Measurements from ENCODE around the gene CAMK1G. TPM values are rescaled to one million over a fixed set of nuclear protein-coding genes. Genes with fewer than 3 reads are reported as not detected.

Gene CAMK1G
- total and polyA plus RNA-seq, 2 of the 4 experiments (the other 2 are of a cell fraction) = 0.72 to 1.8 TPM

GRCh38 chr1:209611771-209612570 lies 28.5 kb downstream of the CAMK1G start:
- Histone ChIP-seq H2BK5ac (ENCODE audit: low read depth, low read length, poor library complexity, severe bottlenecking) (no peak overlapping the region), H3K4ac (ENCODE audit: low read depth, low read length) (no peak overlapping the region), H3K36me3 (ENCODE audit: control insufficient read depth, insufficient read depth, low read length) (no peaks in the 10 kb centered on the region), H3K27ac (ENCODE audit: insufficient read depth, low read length) (no peak overlapping the region), H2BK120ac (ENCODE audit: low read depth, low read length) (no peak overlapping the region), H3K4me2 (ENCODE audit: low read depth, low read length) (no peak overlapping the region), H2AFZ (replicated peaks; ENCODE audit: low read length, poor library complexity) (no peak overlapping the region), H2AK9ac (replicated peaks; ENCODE audit: low read depth, low read length, poor library complexity) (no peak overlapping the region), H3K9me3 (ENCODE audit: control insufficient read depth, insufficient read depth, low read length) (no peaks in the 10 kb centered on the region), H2BK15ac (ENCODE audit: low read depth, low read length) (no peak overlapping the region), H3K27me3 (ENCODE audit: control insufficient read depth, insufficient read depth, low read length) (no peaks in the 10 kb centered on the region), H3K23ac (ENCODE audit: low read depth, low read length) (no peak overlapping the region), H3K4me3 (ENCODE audit: insufficient read depth, low read depth, low read length) (no peak overlapping the region), H3K56ac (ENCODE audit: extremely low read depth, insufficient read depth, low read length) (no peak overlapping the region), H4K91ac (ENCODE audit: insufficient read depth, low read depth, low read length) (no peak overlapping the region), H3K9ac (ENCODE audit: low read depth, low read length) (no peak overlapping the region), H4K5ac (ENCODE audit: low read depth, low read length) (no peak overlapping the region), H3K18ac (ENCODE audit: low read depth, low read length) (no peak overlapping the region), H3K14ac (replicated peaks; ENCODE audit: low read depth, low read length) (no peak overlapping the region), H4K8ac (ENCODE audit: low read depth in 2 of 2, low read length in 2 of 2) (no peak overlapping the region), H2BK20ac (ENCODE audit: low read depth, low read length) (no peak overlapping the region), H2AK5ac (ENCODE audit: low read depth, low read length) (no peak overlapping the region), H3K9me1 (ENCODE audit: insufficient read depth, low read length) (no peaks in the 10 kb centered on the region), H3K79me1 (ENCODE audit: low read depth in 1 of 2, low read length in 2 of 2) (no peaks in the 10 kb centered on the region), H4K20me1 (ENCODE audit: insufficient read depth, low read length) (no peaks in the 10 kb centered on the region), H3K4me1 (ENCODE audit: control insufficient read depth, insufficient read depth, low read length) (no peaks in the 10 kb centered on the region)
- DNase-seq = no peak
- no peak for ATAC-seq (ENCODE audit: low read depth)
- WGBS, 2 experiments (ENCODE audit: extremely low coverage in 2 of 2, insufficient read length in 1 of 2) = no CpG with 5 or more reads among the region's 13 CpGs
- dilution Hi-C loops (cut with HindIII; ENCODE audit: low sequenced_read_pairs, unreplicated experiment) = no loop called here
- CTCF ChIA-PET = no interaction called here
- TF ChIP-seq POLR2A (IDR thresholded peaks at IDR 0.05; ENCODE audit: low read depth, low read length) (no peak), USF2 (IDR thresholded peaks at IDR 0.05; ENCODE audit: low read depth, low read length) (no peak), FOS (IDR thresholded peaks at IDR 0.05; ENCODE audit: low read depth, low read length) (no peak), CEBPB (IDR thresholded peaks at IDR 0.05; ENCODE audit: low read depth, low read length) (no peak), ELK1 (IDR thresholded peaks at IDR 0.05; ENCODE audit: borderline replicate concordance, low read depth, low read length) (no peak), BHLHE40 (IDR thresholded peaks at IDR 0.05; ENCODE audit: low read depth, low read length) (no peak), RFX5 (IDR thresholded peaks at IDR 0.05; ENCODE audit: low read depth, low read length) (no peak), NFE2L2 (IDR thresholded peaks at IDR 0.05; ENCODE audit: low read depth, low read length) (no peak), SMC3 (IDR thresholded peaks at IDR 0.05; ENCODE audit: low read depth, low read length) (no peak), RCOR1 (IDR thresholded peaks at IDR 0.05; ENCODE audit: insufficient replicate concordance, low read length) (no peak), CTCF (conservative IDR thresholded peaks at IDR 0.05; ENCODE audit: low read depth, low read length) (no peak), CHD1 (IDR thresholded peaks at IDR 0.05; ENCODE audit: low read depth, low read length) (no peak), MXI1 (IDR thresholded peaks at IDR 0.05; ENCODE audit: borderline replicate concordance, low read depth, low read length) (no peak), MAZ (IDR thresholded peaks at IDR 0.05; ENCODE audit: borderline replicate concordance, low read depth, low read length) (no peak), RAD21 (IDR thresholded peaks at IDR 0.05; ENCODE audit: low read length) (no peak)
- no TSS peak for BruUV-seq (replicated peaks)
- intact Hi-C loops (cut with micrococcal nuclease) = no loop called here
- in situ Hi-C loops (cut with MboI; ENCODE audit: low sequenced_read_pairs) = no loop called here
- POLR2A ChIA-PET (ENCODE audit: unreplicated experiment) = no interaction called here

Data from IMR-90 (cell line).